Astrocyte (in vitro differentiated cells and primary cell): ENCODE measurements around the gene GSK3B.

Experiments
- EZH2 ChIP-seq: IDR thresholded peaks from 2 replicates; pipeline ENCODE4 v1.6.1; 2012; ENCODE audit warnings: mild to moderate bottlenecking, low read length, inconsistent platforms; ENCODE audit not compliant: insufficient read depth
- TF ChIP-seq, protein P1 (sequence below): IDR thresholded peaks from 2 replicates; pipeline ENCODE4 v1.5.1; 2011; ENCODE audit warnings: low read depth, mild to moderate bottlenecking, inconsistent platforms, low read length, moderate library complexity; ENCODE audit not compliant: insufficient read depth

- no peak for TF ChIP-seq EZH2
- TF ChIP-seq, protein P1, sequence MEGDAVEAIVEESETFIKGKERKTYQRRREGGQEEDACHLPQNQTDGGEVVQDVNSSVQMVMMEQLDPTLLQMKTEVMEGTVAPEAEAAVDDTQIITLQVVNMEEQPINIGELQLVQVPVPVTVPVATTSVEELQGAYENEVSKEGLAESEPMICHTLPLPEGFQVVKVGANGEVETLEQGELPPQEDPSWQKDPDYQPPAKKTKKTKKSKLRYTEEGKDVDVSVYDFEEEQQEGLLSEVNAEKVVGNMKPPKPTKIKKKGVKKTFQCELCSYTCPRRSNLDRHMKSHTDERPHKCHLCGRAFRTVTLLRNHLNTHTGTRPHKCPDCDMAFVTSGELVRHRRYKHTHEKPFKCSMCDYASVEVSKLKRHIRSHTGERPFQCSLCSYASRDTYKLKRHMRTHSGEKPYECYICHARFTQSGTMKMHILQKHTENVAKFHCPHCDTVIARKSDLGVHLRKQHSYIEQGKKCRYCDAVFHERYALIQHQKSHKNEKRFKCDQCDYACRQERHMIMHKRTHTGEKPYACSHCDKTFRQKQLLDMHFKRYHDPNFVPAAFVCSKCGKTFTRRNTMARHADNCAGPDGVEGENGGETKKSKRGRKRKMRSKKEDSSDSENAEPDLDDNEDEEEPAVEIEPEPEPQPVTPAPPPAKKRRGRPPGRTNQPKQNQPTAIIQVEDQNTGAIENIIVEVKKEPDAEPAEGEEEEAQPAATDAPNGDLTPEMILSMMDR = no peak
These were observed 208.3 kb downstream of the GSK3B start for GRCh38 chr3:119885746-119886530.
